Smooth muscle cell (in vitro differentiated cells): ENCODE measurements around the gene SLC43A1. TPM values are rescaled to one million over a fixed set of nuclear protein-coding genes. Genes with fewer than 3 reads are reported as not detected.

Experiments used
- DNase-seq: peaks from one replicate; lab custom pipeline; 2025; ENCODE audit not compliant: unreplicated experiment; lab: John Stamatoyannopoulos, UW
- H2AFZ ChIP-seq: fragments of 200-600 bp; sonication (generic); 2 replicates; pipeline ENCODE4 v1.6.0; 2016; ENCODE audit warnings: antibody characterized with exemption, low read depth, mild to moderate bottlenecking
- H3F3A ChIP-seq: fragments of 200-600 bp; sonication (generic); 2 replicates; pipeline ENCODE4 v1.6.0; 2017; ENCODE audit warnings: antibody characterized with exemption, low read depth
- H3K27ac ChIP-seq: fragments of 200-600 bp; sonication (generic); 2 replicates; pipeline ENCODE4 v1.5.1; 2016; ENCODE audit warnings: low read depth, mild to moderate bottlenecking
- H3K27me3 ChIP-seq: fragments of 200-600 bp; sonication (generic); 2 replicates; pipeline ENCODE4 v1.6.1; 2016; ENCODE audit warnings: low read depth, mild to moderate bottlenecking
- H3K36me3 ChIP-seq: fragments of 200-600 bp; sonication (generic); 2 replicates; pipeline ENCODE4 v1.5.1; 2016; ENCODE audit warnings: low read depth
- H3K4me1 ChIP-seq: fragments of 200-600 bp; sonication (generic); 2 replicates; pipeline ENCODE4 v1.5.1; 2016; ENCODE audit warnings: low read depth
- H3K4me2 ChIP-seq: fragments of 200-600 bp; sonication (generic); 2 replicates; pipeline ENCODE4 v1.6.0; 2016; ENCODE audit warnings: mild to moderate bottlenecking
- H3K4me3 ChIP-seq: fragments of 200-600 bp; sonication (generic); 2 replicates; pipeline ENCODE4 v1.5.1; 2016; ENCODE audit warnings: mild to moderate bottlenecking
- H3K79me2 ChIP-seq: fragments of 200-600 bp; sonication (generic); 2 replicates; pipeline ENCODE4 v1.6.0; 2016; ENCODE audit warnings: low read depth, mild to moderate bottlenecking
- H3K9ac ChIP-seq: fragments of 200-600 bp; sonication (generic); 2 replicates; pipeline ENCODE4 v1.6.0; 2016; ENCODE audit warnings: low read depth
- H3K9me3 ChIP-seq: fragments of 200-600 bp; sonication (generic); replicated peaks from 2 replicates; pipeline ENCODE4 v1.5.1; 2016; ENCODE audit warnings: low read depth
- H4K20me1 ChIP-seq: fragments of 200-600 bp; sonication (generic); 2 replicates; pipeline ENCODE4 v1.6.0; 2016; ENCODE audit warnings: low read depth
- CTCF ChIP-seq: fragments of 200-600 bp; sonication (generic); IDR thresholded peaks from 2 replicates; pipeline ENCODE4 v1.5.1; 2017; ENCODE audit warnings: borderline replicate concordance, mild to moderate bottlenecking, antibody characterized with exemption; ENCODE audit not compliant: insufficient read depth, poor library complexity, severe bottlenecking
- WGBS: methylation state at CpG from one replicate; pipeline ENCODE4 v1.1.7; 2016; ENCODE audit warnings: low lambda C conversion rate; 5-methylcytosine and 5-hydroxymethylcytosine counted together
- polyA plus RNA-seq: library from polyadenylated mRNA; unstranded; fragments of >200 nt; fragmentation: Nextera tagmentation; extraction: Ambion mirVana; gene quantifications from 2 replicates; pipeline ENCODE4 v1.2.1, GENCODE V29; 2016
- total RNA-seq: library from RNA; depleted of rRNA; stranded (reverse); fragments of >200 nt; gene quantifications from 2 replicates; pipeline ENCODE4 v1.2.3, GENCODE V29; 2014

The SLC43A1 gene
- total and polyA plus RNA-seq, 2 experiments from 2014 or later: 1.3 to 7.3 TPM

GRCh38 chr11:57463671-57464538 lies 51.6 kb downstream of the SLC43A1 start:
- no peak overlapping the region for H3K4me3 ChIP-seq
- TF ChIP-seq CTCF: no peak
- H3K36me3 ChIP-seq: no peaks in the 10 kb centered on the region
- no peak for DNase-seq
- WGBS: 38% methylated on average over 14 of the region's 14 CpGs
- H3K79me2 ChIP-seq: no peaks in the 10 kb centered on the region
- H3K9ac ChIP-seq: no peak overlapping the region
- H3K4me2 ChIP-seq: no peak overlapping the region
- peaks cover 84% of the 10 kb centered on the region for H3K27me3 ChIP-seq
- no peak overlapping the region for H2AFZ ChIP-seq
- no peaks in the 10 kb centered on the region for H3K9me3 ChIP-seq
- H4K20me1 ChIP-seq: no peaks in the 10 kb centered on the region
- peaks cover 13% of the 10 kb centered on the region for H3K4me1 ChIP-seq
- H3K27ac ChIP-seq: no peak overlapping the region
- no peaks in the 10 kb centered on the region for H3F3A ChIP-seq

- peaks cover 84% of the 10 kb centered on the region for H3K27me3 ChIP-seq
- no peaks in the 10 kb centered on the region for H4K20me1 ChIP-seq
- H3K79me2 ChIP-seq: no peaks in the 10 kb centered on the region
- no peak overlapping the region for H3K4me2 ChIP-seq
- H3K9ac ChIP-seq: no peak overlapping the region
- no peak overlapping the region for H2AFZ ChIP-seq
- H3F3A ChIP-seq: no peaks in the 10 kb centered on the region
- no peaks in the 10 kb centered on the region for H3K36me3 ChIP-seq
- WGBS: 86% methylated on average over 3 of the region's 3 CpGs
- peaks cover 13% of the 10 kb centered on the region for H3K4me1 ChIP-seq
- H3K4me3 ChIP-seq: no peak overlapping the region
- no peak overlapping the region for H3K27ac ChIP-seq
- H3K9me3 ChIP-seq: no peaks in the 10 kb centered on the region
- no peak for DNase-seq
- TF ChIP-seq CTCF: no peak
These were observed 52.9 kb downstream of the SLC43A1 start for GRCh38 chr11:57462597-57462996.

- Histone ChIP-seq H2AFZ (no peak overlapping the region), H3K4me2 (no peak overlapping the region), H3K4me1 (peaks cover 15% of the 10 kb centered on the region), H3K4me3 (no peak overlapping the region), H3K27ac (no peak overlapping the region), H3K9me3 (no peaks in the 10 kb centered on the region), H3K79me2 (no peaks in the 10 kb centered on the region), H3K27me3 (peaks cover 84% of the 10 kb centered on the region), H3K36me3 (no peaks in the 10 kb centered on the region), H3K9ac (no peak overlapping the region), H4K20me1 (no peaks in the 10 kb centered on the region), H3F3A (no peaks in the 10 kb centered on the region)
- no peak for DNase-seq
- TF ChIP-seq CTCF: no peak
- 67% methylated on average over 13 of the region's 16 CpGs for WGBS
These were observed 53.5 kb downstream of the SLC43A1 start for GRCh38 chr11:57461841-57462489.
